Measurements from ENCODE around the gene MAPK10. TPM values are rescaled to one million over a fixed set of nuclear protein-coding genes. Genes with fewer than 3 reads are reported as not detected.
"Not testable (repeated sequence)": the region's sequence is repeated elsewhere in the genome, so short reads cannot be mapped to it uniquely, and the experiment has no call there.

The MAPK10 gene
- polyA plus RNA-seq, 3 donors, result 54.5 to 84.6 (median 80.2) TPM

DNA sequence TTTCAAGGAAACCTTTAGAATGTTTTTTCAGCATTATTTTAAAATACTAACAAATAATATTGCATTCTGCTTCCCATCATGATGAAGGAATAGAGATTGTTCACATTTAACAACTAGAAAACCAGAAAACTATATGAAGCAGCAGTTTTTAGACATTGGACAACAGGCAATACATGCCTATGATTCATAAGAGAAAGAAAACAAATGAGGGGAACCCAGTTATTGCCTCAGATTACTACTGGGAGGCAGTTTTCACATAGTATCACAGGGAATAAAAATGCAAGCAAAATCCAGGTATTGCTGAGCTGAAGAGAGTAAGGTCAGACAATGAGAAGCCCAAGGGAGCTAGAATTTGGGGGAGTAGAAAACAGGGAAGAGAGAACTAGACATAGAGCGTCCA, 373.6 kb downstream of the MAPK10 start:
- no peak for DNase-seq

- DNase-seq, result no peak
These were observed 380.6 kb downstream of the MAPK10 start for GRCh38 chr4:85979276-85979675.

- no peak for DNase-seq
These were observed 389.3 kb downstream of the MAPK10 start for GRCh38 chr4:85970535-85970934.

- DNase-seq, result peak; percentile 75
These were observed 390.7 kb downstream of the MAPK10 start for GRCh38 chr4:85968945-85969819.

DNA sequence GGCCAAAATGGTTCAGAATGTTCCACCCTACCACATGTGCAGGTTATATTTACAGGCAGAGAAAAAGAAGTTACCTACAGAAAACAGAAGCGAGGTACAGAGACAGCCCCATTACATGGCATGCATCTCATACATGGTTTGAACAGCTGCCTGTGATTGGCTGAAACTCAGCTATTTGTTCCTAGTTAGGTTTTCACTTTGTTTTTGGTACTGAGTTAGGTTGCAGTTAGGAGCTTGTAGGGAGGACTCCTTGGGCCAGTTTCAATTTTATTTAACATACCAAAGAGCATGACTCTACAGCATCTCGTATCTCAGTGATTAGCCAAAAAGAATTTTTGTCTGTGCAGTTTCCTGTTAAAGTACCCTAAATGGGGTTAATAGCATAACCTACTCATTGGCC, 392.0 kb downstream of the MAPK10 start:
- DNase-seq, result no peak

DNA sequence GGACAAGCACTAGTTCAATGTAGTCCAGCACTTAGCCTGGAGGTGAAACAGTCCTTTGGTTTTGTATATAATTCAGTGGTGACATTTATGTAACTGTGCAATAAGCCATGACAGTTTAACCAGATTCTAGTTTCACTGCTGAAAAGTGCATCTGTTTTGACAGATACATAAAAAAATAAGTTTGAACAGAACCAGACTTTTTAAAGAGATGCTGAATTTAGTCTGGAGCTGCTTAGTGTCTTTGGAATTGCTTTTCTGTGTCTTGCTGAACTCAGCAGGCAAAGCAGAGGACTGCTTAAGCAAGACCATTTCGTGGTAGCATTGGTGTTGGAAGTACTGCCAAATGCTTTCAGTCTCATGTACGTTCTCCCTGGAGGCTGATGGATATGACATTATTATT, 393.5 kb downstream of the MAPK10 start:
- DNase-seq, result no peak

- no peak for DNase-seq
These were observed 394.3 kb downstream of the MAPK10 start for GRCh38 chr4:85965529-85965928.

DNA sequence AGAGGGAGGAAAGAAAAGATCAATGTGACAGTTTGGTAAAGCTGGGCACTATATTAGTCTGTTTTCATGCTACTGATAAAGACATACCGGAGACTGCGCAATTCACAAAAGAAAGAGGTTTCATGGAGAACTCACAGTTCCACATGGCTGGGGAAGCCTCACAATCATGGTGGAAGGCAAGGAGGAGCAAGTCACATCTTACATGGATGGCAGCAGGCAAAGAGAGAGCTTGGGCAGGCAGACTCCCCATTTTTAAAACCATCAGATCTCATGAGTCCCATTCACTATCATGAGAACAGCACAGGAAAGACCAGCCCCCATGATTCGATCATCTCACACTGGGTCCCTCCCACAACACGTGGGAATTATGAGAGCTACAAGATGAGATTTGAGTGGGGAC, 394.8 kb downstream of the MAPK10 start:
- not testable (repeated sequence) for DNase-seq

DNA sequence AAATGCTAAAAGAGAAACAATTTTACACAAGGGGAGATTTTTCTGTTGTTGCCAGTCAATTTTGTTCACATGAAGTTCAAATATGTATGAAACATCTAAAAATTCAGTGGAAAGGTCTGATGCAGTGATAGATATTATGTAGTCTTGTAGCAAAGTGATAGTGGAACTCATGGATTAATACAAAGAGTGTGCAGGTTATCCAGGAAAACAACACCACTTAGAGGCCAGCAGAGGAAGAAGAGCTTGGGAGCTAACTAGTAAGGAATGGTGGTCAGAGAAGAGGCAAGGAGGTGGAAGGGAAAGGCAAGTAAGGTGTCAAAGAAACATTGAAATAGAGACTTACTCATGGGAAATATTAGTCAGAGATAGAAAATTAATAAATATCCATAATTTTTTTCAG, 395.6 kb downstream of the MAPK10 start:
- no peak for DNase-seq

DNA sequence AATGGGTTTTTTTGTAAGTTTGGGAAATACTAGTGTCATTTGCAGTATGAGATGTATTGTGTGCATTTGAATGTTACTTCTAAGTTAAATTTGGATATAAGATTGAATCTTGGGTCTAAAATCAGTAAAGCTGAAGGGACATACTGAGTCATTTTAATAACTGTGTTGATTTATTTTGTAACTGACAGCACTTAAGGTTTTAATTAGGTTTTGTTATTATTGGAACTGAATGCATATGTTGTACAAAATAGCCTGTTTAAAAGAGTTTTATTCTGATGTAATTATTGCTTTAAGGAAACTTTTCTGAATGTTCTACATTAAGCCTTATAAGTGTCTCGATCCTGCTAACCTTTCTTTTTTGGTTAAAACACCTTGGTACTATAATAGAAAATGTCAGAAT, 396.6 kb downstream of the MAPK10 start:
- no peak for DNase-seq

DNA sequence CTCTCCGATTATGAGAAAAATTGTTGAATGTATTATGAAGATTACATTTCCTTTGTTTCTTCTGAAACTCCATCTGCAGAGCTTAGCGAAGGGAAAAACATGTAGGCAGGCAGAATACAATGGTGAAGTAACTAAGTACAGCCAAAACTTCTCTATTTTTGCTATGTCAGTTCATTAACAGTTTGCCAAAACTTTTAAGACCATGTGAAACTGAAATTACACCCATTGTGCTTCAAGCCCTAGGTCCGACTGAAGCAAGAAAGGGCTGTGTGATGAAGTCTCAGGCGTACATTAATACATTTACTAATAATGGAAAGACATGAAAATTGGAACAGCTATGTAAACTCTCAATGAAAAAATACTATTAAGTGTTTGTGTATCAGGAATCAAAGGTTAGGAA, 398.0 kb downstream of the MAPK10 start:
- no peak for DNase-seq

DNA sequence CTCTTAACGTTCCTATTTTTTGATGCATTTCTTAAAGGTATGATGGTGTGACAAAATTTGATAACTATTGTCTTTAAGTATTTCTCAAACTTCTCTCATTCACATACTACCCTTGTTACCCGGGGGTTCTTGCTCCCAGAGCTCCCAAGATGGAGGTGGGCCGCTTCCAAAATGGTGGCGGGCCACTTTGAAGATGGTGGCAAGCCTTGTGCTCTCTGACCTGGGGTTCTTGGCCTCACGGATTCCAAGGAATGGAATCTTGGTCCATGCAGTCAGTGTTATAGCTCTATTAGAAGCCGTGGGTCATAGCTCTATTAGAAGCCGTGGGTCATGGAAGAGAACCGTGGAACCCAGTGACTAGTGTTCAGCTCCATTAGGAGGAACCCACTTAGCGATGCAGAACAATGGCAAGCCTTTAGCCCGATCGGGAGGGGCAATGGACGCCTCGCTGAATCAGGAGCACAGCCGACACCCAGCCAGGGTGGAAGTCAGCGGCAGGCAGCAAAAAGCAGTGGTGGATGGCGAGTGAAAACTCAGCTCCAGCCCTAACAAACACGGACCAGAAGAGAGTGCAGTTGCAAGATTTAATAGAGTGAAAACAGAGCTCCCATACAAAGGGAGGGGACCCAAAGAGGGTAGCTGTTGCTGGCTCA, 403.4 kb downstream of the MAPK10 start:
- DNase-seq, result no peak

DNA sequence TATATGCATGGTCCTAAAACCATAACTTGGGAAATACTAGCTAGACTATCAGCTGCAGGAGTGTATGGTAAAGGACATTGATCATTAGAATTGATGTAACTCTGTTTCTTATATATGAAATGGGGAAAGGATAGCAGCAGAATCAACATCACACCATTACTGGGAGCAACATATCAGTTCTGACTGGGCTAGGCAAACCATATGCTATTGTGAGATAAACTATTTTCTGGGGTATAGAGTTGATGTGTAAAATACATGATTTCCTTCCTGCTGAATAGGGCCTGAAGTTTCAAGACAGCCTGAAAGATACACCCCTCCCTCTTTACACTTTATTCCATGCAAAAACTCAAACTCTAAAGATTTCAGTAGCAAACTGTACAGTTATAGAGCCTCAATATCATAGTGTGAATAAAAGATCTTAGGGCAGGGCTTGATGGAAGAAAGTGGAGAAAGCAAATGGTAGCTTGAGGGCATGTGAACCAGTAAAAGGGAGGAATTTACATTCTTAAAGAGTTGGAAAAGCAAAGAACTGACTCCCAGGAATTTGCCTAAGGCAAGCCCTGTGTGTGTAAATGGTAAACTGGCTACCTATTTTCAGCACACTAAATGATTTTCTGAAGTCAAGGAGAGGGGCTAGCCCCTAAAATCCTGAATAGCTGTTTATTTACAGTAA, 404.1 kb downstream of the MAPK10 start:
- no peak for DNase-seq

DNA sequence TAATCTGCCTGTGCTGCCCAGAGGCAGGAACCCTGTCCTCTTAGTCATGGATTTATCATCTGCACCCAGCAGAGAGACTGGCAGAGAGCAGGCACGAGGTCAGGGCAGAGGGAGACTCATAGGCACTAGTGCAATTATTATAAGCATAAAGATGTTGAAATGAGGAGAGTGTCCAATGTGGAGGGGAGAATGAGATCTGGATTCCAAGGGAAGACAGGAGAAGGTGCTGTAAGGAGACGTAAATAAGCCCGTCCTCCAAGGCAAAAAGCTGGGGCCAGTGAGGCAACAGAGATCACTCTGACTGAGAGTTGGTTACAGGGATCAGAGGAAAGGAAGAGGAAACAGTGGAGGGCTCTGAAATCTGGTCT, 406.2 kb downstream of the MAPK10 start:
- DNase-seq, result no peak

GRCh38 chr4:85952972-85953650, 406.7 kb downstream of the MAPK10 start:
- no peak for DNase-seq

DNA sequence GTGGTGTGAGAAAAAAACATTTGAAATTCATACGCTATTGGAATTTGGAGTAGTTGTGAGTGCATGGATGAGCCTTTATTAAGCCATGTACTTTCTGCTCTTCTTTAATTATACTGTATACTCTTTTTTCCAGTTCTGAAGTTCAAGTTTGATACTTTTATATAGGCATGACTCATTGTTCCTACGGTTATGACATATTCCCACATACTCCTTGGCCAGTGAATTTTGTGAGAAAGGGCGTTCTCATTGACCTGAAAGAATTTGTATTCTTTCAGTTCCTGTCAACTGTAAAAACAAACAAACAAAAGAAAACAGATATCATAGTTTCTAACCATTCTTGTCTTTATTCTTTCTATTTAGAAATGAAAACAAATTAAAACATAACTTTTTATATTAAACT, 407.3 kb downstream of the MAPK10 start:
- DNase-seq, result no peak

DNA sequence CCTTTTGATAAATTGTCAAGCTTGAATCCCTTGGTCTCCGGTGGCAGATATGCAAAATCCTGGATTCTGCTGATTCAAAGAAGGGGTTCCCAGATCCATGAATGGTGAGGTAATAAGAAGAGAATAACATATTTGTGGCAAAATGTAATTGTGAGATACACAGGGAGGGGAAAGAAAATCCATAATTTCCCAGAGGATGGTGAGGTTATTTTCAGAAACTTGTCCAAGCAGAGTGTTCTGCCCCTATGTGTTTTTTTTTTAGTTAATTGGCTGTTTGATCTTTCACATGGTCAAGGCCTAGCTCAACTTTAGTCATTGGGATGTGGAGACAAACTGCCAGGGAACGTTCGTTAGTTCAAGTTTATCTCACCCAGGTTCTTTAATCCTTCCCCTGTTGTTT, 408.8 kb downstream of the MAPK10 start:
- DNase-seq, result no peak

GRCh38 chr4:85946821-85947220, 413.0 kb downstream of the MAPK10 start:
- no peak for DNase-seq

GRCh38 chr4:85942107-85942506, 417.7 kb downstream of the MAPK10 start:
- DNase-seq, result no peak

DNA sequence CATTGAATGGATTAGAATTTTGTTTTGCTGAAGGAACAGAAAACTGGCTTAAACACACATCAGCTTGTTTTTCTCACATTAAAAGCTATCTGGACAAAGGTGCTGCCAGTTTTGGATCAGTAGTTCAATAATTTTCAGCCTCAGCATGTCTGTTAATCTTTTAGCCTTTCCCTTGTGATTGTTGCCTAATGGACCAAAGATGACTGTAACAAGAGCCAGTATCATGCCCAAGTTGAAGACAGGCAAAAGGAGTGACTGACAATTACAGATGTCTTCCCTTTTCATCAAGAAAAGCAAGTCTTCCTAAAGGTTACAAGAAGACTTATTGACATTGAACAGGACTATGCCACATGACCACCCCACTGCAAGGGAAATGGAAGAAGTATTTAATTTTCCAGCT, 419.7 kb downstream of the MAPK10 start:
- DNase-seq, result no peak

All from renal pelvis (tissue), 4 donors.